Stimulated activated CD8-positive, alpha-beta memory T cell treated with anti-CD3 and anti-CD28 coated beads, Interleukin-15, amount 100 ng/mL, for 1 hour (primary cell): ENCODE results near the gene CSTB.

Experiments
- DNase-seq: peaks from one replicate; pipeline ENCODE4 v3.0.0-alpha.2; 2020; ENCODE audit warnings: low read depth

The CSTB gene

GRCh38 chr21:43789276-43790009 lies 13.3 kb upstream of the CSTB start, which contains the start of gene RRP1:
RRP1 (plus strand) TSS chr21:43789577; CDS start chr21:43789630, 53 bp downstream.
- peak; percentile 84 for DNase-seq

DNA sequence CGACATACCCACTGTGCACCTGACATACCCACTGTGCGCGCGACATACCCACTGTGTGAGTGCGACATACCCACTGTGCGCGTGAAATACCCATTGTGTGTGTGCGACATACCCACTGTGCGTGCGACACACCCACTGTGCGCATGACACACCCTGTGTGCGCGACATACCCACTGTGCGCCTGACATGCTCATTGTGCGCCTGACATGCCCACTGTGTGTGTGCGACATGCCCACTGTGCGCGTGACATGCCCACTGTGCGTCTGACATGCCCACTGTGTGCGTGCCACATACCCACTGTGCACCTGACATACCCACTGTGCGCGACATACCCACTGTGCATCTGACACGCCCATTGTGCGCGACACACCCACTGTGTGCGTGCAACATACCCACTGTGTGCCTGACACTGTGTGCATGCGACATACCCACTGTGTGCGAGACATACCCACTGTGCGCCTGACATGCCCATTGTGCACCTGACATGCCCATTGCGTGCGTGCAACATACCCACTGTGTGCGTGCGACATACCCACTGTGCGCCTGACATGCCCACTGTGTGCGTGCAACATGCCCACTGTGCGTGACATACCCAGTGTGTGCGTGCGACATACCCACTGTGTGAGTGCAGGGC lies 10.8 kb upstream of the CSTB start:
- no peak for DNase-seq

GRCh38 chr21:43786300-43786806 lies 10.2 kb upstream of the CSTB start:
- no peak for DNase-seq

- DNase-seq, result no peak
These were observed 9.0 kb upstream of the CSTB start for GRCh38 chr21:43785134-43785533.

DNA sequence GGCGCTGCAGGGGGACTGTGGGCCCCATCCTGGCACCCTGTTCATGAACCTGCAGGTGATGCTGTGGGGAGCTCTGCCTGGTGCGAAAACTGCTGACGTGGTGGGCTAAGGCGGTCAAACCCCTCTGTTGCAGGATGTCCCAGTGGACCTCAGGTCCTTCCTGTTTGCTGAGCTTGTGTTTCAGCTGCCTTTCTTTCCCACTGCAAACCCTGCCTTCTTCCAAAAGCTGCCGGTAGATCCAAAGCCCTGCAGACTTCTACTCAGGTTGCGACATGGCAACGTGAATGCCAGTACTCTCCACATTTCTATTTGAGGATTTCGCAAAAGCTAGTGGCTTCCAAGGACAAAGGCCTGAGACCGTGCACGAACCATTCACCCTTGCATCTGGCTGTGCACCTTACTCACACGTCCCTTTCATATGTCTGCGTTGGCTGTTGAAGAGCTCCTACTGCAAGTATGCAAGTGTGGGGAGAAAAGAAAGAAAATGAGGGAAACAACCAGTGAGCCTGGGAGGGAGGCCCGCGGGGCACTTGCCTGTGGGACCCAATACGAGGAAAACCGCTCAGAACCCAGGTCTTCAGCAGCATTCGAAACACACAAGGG lies 7.1 kb upstream of the CSTB start:
- DNase-seq, result no peak

DNA sequence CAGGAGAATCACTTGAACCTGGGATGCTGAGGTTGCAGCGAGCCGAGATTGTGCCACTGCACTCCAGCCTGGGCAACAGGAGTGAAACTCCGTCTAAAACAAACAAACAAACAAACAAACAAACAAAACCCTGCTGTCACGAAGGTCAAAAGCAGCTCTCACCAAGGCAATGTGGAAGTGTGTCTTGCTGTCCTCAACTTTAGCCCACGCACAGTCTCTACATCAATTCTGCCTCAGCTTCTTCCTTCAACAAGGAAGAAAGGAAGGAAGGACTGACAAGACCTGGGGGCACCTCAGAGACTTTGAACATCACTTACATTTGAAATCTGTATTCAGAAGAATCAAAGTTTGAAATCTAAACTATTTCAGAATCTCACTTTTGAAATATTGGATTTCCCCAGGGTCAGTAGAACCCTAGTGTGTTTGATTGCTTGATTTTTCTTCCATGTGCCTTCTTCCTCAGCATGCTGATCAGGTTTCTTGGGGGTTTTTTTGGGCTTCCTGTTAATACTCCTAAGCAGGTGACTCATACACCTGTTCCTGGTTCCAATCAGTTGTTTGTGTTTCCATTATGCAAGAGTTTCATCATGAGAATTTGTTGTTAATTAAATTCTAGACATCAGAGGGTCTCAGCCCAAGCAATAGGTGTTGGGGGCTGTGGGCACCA lies 6.5 kb upstream of the CSTB start:
- DNase-seq, result no peak

GRCh38 chr21:43781846-43782245 lies 5.7 kb upstream of the CSTB start:
- DNase-seq, result no peak

- no peak for DNase-seq
These were observed 3.6 kb upstream of the CSTB start for GRCh38 chr21:43779660-43780059.

DNA sequence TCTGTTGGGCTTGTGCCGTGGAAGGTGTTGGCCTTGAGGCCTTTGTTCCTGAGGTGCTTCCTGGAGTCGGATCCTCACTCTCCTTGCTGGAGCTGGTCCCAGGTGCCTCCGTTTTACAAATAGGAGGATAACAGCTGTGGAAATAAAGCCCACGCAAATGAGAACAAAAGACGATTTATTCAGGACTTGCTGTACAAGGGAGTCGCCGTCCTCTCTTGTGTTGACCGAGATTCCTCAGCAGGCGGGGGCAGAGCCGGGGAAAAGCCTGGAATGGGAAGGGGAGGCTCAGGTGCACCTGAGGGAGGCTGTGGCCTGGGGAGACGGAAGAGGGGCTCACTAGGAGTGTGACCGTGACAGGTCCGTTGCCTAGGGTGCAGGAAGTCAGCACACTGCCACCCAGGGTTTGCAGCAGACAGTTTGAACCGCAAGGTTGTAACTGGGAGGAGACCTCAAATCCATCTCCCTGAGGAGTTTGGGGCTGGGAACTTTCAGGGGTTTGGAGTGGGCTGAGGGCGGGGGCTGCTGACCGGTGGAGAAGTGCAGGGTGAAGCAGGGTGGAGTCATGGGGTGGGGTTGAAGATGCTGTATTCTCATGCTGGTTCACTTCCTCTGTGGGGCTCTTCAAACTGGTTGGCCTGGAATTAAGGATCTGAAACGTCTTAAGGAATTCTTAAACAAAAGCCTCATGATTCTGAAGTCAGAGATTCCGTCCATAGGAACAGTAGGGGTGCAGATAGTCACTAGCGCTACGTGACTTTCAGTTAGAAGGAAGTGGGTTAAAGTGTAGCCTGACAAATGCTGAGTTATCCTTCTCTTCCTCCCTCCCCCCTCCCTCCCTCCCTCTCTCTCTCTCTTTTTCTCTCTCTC lies 2.6 kb upstream of the CSTB start:
- no peak for DNase-seq

- no peak for DNase-seq
These were observed 1.8 kb upstream of the CSTB start for GRCh38 chr21:43777953-43778352.

- no peak for DNase-seq
These were observed 918 bp downstream of the CSTB start for GRCh38 chr21:43775190-43775589.

- DNase-seq, result no peak
These were observed 1.9 kb downstream of the CSTB start for GRCh38 chr21:43774163-43774562.

GRCh38 chr21:43772425-43772821 lies 3.7 kb downstream of the CSTB start:
- no peak for DNase-seq

- DNase-seq, result no peak
These were observed 4.2 kb downstream of the CSTB start for GRCh38 chr21:43771698-43772424.

DNA sequence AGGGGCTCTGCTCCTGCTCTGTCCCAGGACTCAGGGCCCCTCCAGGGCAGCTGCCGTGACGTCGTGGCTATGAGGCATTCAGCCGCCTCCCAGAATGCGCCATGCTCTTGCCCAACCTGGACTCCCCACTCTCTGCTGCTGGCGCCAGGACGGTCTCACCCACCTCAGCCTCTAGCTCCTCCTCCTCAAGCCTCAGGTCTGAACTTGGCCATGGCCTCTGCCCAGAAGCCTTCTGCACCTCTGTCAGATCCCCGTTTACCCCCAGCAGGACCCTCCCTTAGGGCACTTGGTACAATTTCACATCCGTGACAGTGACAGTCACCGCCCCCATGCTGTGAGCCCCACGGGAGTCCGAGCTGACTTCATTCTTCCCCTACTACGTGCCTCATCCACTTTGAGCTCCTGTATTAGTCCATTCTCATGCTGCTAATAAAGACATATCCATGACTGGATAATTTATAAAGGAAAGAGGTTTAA lies 4.9 kb downstream of the CSTB start:
- DNase-seq, result no peak

- no peak for DNase-seq
These were observed 5.9 kb downstream of the CSTB start for GRCh38 chr21:43770066-43770655.

DNA sequence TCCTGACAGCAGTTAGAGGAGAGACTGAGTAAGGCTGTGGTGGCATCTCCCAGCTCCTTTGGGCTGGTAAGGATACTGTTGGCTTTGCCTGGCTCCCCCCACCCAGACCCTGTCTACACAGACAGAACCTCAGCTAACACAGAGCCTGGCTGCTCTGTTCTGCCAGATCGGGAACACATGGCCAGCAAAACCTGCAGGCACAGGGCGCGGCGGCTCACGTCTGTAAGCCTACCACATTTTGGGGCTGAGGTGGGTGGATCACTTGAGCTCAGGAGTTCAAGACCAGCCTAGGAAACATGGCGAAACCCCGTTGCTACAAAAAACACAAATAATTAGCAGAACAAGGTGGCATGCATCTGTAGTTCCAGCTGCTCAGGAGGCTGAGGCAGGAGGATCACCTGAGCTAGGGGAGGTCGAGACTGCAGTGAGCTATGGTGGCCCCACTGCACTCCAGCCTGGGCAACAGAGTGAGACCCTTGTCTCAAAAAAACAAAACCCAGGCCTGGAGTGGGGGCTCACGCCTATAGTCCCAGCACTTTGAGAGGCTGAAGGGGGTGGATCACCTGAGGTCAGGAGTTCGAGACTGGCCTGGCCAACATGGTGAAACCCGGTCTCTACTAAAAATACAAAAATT lies 6.7 kb downstream of the CSTB start:
- DNase-seq, result no peak

DNA sequence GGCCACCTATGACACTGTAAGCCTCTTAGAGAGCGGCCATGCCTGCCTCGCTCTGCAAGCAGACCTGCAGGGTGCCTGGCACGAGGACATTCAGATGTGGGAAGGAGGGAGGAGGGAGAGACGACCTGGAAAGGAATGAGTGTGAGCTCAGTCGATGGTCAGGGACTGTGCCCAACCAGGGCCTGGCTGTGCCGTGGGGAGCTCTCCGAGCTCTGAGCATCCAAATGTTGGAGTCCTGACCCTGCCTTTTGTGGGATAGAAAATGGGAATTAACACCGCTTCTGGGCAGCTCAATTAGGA lies 7.3 kb downstream of the CSTB start:
- no peak for DNase-seq

GRCh38 chr21:43767984-43768867 lies 7.9 kb downstream of the CSTB start:
- DNase-seq, result no peak
